G401 (cell line): ENCODE measurements around the gene TMEM80. TPM values are rescaled to one million over a fixed set of nuclear protein-coding genes. Genes with fewer than 3 reads are reported as not detected.

Source experiments
- DNase-seq: peaks from one replicate; pipeline ENCODE4 v3.0.0-alpha.2; 2015; ENCODE audit warnings: low spot score
- in situ Hi-C: cut with HindIII; loops from 2 replicates; pipeline ENCODE4 v1.10.0; 2016; ENCODE audit warnings: low sequenced_read_pairs, mixed read lengths
- total RNA-seq: library from RNA; depleted of rRNA; stranded (reverse); fragments of >200 nt; shearing (Covaris generic); gene quantifications from 2 replicates; pipeline ENCODE4 v1.2.3, GENCODE V29; 2014

TMEM80 gene
- total RNA-seq, 1 experiment from 2014 or later: 14.8 TPM

DNA sequence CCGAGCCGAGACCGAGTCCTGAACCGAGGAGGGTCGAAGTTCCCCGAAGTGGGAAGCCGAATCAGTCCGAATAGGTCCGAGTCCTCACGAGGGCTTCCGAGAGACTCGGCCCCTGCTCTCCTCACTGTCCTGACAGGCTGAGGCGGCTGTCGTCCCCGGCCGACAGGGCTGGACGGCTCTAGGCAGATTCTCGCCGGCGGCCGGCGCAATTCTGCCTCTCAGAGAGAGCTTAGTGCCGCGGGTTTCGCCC is 403 bp upstream of the TMEM80 start:
- DNase-seq: no peak

DNA sequence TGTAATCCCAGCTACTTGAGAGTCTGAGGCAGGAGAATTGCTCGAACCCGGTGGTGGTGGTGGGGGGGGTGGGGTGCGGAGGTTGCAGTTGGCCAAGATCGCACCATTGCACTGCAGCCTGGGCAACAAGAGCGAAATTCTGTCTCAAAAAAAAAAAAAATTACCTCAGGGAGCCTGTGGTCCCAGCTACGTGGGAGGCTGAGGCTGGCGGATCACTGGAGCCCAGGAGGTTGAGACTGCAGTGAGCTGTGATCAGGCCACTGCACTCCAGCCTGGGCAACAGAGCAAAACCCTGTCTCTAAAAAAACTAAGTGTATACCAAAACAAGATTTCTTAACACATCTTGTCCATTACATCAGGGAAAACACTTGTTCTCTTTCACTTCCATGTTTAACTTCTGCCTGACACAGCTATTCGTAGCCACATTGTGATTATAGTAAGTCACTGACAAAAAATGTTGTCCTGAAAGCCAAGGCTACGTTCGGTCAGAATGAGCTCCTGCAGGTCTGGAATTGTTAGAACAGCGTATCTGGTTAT is 1.4 kb downstream of the TMEM80 start:
- DNase-seq: peak; percentile 52
- in situ Hi-C loops: no loop called here

More for the DNA sequence above, 403 bp upstream of the TMEM80 start:
- in situ Hi-C loops: no loop called here

DNA sequence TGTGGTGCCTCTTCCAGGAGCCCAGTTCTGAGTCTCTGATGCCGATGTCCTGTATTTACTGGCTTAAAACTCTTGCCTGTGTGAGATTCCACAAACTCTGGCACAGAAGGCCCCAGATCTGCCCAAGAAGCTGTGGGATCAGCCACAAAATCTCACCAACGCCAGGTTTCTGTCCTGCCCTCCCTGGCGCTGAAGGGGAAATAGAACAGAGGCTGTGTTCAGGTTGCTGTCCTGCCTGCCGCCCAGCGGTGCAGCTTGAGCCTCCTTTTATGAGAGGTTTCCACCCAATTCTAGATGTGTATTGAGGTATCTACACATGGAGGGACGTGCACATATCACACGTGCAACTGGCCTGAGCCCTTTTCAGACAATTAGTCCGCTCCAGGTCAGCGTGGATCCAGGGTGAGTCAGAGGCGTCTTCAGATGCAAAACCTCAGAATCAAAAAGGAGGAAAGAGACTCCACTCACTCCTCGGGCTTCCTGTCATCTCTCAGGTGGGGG is 2.2 kb downstream of the TMEM80 start:
- in situ Hi-C loops: no loop called here

DNA sequence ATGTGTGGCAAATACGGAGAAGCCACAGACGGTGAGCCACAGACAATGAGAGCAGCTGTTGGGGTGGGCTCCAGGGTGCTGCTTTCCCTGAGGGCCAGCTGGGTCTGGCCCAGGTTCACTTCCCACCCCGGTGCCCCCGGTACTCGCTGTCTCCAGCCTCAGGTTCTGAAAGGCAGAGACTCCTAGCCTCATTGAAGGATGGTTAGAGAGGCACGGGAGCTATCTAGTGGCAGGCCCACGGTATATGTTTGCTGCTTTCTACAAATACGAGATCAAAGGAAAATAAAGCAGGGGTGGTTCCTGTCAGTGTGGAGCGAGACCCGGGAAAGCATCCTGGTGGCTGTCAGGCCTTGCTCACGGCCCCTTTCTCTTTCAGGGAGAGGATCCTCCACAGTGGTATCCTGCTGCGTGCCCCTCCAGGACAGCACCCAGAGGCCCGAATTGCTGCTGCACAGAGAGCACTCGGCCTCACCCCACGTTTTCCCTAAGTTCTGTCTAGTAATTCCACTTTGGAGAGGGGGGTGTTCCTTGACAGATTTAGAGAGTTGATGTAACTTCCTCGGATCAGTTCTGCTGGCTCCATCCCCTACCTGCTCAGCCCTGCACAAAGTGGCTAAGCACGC is 3.0 kb downstream of the TMEM80 start:
- DNase-seq: peak; percentile 79
- in situ Hi-C loops: no loop called here

More for the DNA sequence above, 2.2 kb downstream of the TMEM80 start:
- DNase-seq: peak; percentile 71

DNA sequence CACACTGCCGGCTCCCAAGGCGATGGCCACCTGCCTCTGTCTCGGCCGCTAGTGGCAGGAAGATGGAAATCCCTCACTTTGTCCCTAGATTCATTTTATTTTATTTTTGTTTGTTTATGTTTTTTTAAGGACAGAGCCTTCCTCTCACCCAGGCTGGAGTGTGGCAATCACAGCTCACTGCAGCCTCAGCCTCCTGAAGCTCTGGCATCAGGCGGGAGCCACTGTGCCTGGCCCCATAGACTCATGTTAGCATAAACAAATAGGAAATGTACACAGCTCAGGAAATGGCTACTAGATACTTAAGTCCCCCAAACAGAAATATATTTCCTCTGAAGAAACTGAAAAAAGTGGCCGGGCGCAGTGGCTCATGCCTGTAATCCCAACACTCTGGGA is 3.5 kb downstream of the TMEM80 start:
- no peak for DNase-seq
- in situ Hi-C loops: no loop called here

DNA sequence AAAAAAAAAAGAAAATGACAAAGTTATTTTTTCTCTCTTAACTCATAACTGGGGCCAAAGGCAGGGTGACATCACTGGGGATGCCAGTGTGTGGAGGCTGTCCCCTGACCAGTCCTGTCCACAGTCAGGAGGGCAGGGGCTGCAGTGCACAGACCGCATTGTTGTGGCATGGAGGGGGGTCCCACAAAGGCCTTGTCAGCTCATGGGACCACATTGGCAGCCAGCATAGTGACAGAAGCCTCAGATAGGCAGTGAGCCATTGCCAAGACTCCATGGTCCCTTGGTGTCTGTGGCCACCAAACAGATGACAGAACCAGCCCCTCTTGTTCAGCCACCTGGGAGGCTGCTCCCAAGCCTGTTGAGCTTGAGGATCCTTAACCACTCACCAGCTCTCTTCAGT is 4.1 kb downstream of the TMEM80 start:
- no peak for DNase-seq
- in situ Hi-C loops: no loop called here

DNA sequence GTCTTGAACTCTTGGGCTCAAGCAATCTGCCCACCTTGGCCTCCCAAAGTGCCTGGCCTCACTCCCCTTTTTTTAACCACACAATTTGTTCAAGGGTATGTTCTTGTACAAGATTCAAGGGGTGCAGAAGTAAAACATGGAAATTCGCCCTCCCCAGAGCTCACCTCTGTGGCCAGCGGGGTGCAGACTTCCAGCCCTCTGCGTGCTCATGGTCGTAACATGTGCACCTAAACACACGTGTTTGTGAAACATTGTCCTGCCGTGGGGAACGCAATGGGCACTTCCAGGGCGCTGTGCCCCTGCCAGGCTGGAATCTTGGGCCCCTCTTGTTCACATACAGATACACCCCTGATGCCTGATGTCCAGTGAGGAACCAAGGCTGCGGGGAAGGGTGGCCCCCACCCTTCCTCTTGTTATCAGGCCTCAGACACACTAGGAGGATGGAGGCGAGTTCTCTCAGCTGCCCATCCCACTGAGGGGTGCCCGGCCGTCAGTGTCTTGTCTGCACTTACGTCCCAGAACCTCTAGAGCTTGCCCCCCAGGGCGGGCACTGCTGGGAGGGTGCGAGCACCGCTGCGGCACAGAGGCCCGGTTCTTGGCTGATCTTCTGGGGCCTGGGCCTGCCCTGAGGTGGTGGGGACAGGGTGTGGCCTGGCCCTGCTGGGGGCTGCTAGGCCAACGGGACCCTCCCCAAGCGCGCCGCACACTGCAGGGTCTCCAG is 6.3 kb downstream of the TMEM80 start:
- DNase-seq: no peak
- in situ Hi-C loops: no loop called here

DNA sequence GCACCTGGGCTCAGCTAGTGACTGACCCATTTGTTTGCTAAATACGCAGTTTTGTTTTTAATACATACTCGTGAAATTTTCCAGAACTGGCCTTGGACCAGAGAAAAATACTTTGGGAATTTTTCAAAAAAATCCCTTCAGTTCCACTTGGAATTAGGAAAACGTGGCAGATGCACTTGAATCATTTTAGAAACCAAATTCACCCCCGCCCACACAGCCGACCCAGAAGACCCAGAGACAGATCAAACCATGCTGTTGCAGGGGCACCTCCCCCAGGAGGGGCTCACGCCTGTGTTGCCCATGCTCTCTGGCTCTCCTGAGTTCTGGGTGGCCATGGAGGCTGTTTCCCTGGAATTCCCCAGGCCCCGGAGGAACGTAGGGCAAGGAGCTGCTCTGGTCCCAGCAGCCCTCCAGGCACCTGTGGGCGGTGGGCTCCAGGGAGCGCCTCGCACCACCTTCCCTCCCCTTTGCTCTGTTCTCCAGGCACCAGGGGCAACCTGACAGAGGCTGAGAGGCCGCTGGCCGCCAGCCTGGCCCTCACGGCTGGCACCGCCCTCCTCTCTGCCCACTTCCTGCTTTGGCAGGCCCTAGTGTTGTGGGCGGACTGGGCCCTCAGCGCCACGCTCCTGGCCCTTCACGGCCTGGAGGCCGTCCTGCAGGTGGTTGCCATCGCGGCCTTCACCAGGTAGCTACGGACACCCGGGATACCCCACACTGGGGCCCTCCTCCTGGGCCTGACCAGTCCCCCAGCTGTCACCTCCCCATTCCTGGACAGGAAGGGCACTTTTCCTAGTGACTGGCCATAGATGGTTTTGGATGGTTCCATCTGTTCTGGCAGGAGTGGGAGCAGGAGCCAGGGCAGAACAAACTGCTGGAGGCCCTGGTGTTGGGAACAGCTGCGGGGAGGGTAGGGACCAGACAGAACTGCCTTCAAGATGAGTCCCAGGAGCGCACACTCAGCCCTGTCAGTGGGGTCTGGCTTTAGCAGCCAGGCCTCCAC is 7.1 kb downstream of the TMEM80 start:
- in situ Hi-C loops: no loop called here
- peak; percentile 60 for DNase-seq

DNA sequence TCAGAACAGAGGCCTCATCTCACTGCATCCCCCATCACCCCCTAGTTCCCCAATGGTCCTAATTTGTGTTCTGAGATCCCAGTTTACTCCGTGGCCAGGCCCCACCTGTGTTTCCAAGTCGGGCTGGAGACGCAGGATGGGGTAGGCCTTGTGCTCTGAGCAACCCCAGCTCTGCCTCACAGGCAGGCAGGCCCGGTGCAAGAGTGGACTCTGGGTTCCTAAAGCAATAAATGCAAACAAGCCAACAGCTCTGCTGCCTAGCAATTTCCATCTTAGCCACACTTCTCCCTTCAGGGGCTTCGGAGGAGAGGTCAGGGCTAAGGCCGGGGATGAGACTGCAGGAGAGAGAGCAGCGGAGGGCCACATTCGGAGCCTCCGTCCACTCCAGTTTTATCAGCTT is 7.9 kb downstream of the TMEM80 start:
- peak; percentile 12 for DNase-seq
- in situ Hi-C loops: no loop called here

DNA sequence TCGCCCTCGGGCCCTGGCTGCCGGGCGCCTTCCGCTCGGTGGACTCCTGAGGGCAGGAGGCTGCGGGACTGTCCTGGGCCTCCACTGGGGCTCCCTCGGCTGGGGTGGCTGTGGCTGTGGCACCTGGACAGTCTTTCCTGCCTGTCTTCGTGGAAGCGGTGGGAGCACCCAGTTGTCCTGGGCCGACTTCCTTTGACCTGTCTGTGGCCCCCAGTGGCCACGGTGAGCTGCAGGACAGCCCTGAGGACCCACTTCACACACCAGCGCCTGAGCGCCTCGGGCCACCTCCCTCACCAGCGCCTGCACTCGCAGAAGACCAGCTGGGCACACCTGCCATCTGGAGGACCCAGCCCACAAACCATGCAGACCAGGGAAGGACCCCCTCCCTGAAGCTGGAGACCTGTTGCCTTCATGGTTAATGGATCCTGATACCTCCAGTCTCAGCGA is 8.6 kb downstream of the TMEM80 start:
- in situ Hi-C loops: no loop called here
- DNase-seq: no peak

DNA sequence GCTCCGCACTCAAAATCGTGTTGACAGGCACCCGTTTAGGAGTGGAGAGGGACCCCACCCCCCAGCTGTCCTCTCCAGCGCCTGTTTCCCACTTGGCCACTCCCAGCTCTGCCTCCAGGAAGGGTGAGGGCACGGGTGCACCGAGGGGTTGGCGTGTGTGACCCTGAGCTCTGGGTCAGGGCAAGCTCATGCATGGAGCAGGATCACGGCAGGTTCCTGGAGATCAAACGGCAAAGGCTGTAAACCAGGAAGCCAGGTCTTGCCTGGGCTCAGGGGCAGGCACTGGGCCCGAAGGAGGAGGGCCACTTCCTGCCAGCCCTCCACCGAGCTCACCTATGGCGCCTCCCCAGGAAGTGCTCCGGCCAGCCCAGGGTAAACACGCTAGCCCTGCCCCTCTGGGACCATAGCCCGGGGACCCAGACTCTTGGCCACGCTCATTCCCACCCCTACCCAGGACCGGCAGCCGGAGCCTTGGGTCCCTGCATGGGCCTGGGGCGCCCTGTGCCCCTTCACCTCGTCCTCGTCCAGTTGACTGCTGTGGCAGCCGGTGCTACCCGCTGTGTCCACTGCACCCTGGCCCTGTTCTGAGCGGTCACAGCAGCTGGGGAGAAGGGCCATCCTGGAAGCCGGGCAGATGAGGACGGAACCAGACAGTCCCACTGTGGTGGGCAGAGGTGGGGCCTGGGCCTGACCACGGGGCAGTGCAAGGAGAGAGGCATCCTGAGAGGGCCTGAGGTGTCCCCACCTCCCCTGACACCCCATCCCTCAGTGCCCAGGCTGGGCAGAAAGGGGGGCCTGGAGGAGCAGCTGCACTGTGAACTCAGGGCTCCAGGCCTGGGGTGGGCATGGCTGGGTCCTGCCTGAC is 9.4 kb downstream of the TMEM80 start:
- no peak for DNase-seq
- in situ Hi-C loops: no loop called here

DNA sequence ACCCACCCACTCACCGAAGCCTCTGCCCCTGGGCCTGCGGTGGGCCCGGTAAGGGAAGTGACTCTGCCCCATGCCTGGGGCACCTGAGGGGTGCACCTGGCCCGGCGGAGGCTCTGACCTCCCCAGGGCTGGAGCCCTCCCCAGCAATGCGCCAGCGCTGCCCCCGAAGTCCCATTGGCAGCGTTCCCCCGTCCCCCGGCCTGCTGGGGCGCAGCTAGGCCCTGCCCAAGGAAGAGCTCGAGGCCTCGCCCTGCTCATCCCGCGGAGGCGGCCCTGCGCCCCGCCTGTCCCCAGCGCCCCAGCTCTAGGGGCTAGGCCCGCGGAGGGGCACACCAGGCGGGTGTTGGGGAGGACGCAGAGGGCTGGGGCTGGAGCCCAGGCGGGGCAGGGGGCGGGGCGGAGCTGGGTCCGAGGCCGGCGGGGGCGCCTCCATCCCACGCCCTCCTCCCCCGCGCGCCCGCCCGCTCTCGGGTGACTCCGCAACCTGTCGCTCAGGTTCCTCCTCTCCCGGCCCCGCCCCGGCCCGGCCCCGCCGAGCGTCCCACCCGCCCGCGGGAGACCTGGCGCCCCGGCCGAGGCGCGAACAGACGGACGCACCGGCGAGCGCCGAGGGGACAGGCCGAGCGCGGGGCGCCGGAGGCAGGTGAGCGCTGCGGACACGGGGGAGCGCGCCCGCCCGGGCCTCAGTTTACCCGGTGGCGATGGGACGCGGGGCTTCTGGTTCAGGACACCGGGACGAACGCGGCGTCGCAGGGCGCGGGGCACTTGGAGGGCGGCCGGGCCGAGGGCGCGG is 10.2 kb downstream of the TMEM80 start, which contains the start of gene EPS8L2:
Gene EPS8L2 (plus strand): TSS at position 586 of the 793 bp plus-strand sequence. CDS start 3,177 bp downstream, outside the sequence.
- DNase-seq: no peak
- in situ Hi-C loops: no loop called here

DNA sequence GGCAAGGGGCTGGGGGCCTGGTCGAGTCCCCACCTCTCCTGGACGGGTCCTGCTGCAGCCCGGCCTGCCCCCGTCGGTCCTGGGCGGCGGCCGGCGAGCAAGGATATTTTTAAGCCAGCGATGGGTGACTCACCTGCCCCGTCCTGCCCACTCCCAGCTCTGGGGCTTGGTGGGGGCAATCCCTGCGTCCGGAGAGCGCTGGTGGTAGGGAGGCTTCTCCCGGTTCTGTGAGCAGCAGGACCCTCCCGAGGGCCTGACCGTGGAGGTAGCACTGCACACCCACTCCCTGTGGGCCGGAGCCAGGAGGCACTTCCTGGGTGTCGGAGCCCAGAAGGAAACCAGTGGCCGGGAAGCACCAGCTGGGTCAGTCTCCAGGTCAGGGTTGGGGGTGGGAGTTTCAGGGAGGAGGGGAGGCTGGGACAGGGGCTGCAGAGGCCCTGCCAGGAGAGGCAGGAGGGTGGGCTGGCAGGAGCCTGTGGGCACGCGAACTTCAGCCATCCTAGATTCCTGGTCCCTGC is 10.9 kb downstream of the TMEM80 start:
- DNase-seq: no peak
- in situ Hi-C loops: no loop called here

DNA sequence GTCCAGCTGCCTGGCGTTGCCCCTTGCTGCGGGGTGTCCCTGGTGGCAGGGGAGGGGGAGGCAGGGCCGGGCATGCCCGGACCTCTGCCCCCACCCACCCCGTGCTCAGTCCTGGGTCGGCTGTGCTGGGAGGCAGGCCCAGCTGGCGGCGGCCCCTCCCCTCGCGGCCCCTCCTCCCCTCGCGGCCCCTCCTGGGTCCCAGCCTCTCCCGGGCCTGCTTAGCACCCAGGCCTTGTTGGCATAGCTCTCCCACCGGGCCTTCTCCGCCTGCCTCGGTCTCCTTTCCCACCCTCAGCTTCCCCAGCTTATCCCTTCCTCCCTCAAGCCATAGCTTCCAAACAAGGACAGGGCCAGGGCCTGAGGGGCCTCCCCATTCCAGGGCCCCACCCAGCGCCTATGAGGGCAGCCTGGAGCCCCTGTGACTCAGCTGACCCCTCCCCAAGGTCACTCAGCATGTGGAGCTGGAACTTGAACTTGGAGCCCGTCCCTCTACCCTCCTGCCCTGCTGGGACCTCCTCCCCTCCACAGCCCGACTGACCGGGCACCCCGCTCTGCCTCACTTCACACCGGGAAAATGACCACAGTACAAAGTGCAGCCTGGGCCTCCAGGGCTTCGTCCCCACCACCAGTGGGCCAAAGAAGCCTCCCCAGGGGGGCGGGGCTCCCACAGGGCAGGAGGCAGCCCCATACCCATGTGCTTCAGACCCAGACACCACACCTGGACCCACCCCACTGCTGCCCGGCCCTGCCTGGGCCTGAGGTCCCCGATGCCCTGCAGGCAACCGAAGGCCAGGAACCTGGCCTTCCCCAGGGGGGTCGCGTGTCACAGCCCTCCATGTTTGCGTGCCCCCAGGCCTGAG is 11.6 kb downstream of the TMEM80 start:
- in situ Hi-C loops: no loop called here
- no peak for DNase-seq

DNA sequence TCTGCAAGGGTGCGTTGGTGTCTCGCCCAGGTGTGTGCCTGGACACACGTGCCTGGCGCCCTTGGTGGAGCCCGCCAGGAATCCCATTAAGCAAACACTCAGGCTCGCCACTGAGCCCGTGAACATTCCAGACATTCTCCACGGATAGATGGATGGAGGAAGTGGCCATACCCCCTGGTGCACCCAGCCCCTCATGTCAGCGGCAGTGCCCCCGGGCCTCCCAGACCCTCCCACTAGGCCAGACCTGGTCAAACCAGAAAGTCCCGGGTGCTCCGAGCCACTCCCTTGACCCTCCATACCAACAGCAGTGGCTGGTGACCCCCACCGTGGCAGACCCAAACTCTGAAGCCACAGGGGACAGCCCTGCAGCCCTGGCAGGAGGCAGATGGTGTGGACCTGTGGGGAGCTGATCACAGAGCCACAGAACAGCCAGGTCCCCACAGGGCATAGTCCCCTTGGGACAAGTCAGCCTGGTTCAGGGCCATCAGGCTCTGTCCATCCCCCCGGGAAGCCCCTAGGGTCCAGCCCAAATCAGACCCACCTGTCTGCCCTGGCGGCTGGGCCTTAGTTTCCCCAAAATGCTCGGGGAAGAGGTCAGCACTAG is 12.3 kb downstream of the TMEM80 start:
- DNase-seq: no peak
- in situ Hi-C loops: no loop called here

DNA sequence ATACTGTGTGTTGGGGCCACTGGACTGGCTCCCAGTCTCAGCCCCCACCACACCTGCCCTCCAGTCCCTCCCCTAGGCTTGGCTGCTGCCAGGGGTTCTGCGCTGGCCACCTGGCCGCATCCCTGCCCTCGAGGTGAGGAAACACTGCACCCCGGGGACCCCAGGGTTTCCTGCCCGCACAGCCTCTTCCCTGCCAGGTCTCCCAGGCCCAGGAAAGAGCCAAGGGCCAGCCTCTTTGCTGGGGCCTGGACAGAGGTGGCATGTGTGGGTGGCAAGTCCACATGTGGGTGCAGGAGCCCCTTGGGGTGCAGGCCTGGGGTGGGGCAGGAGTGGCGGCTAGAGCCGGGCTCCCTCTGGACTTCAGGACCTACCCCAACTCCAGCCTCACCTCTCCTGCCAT is 12.9 kb downstream of the TMEM80 start:
- in situ Hi-C loops: no loop called here
- DNase-seq: no peak
